ENCODE measurements around the gene PHLDB1.
"Not testable (repeated sequence)": the region's sequence is repeated elsewhere in the genome, so short reads cannot be mapped to it uniquely, and the experiment has no call there.

The PHLDB1 gene

DNA sequence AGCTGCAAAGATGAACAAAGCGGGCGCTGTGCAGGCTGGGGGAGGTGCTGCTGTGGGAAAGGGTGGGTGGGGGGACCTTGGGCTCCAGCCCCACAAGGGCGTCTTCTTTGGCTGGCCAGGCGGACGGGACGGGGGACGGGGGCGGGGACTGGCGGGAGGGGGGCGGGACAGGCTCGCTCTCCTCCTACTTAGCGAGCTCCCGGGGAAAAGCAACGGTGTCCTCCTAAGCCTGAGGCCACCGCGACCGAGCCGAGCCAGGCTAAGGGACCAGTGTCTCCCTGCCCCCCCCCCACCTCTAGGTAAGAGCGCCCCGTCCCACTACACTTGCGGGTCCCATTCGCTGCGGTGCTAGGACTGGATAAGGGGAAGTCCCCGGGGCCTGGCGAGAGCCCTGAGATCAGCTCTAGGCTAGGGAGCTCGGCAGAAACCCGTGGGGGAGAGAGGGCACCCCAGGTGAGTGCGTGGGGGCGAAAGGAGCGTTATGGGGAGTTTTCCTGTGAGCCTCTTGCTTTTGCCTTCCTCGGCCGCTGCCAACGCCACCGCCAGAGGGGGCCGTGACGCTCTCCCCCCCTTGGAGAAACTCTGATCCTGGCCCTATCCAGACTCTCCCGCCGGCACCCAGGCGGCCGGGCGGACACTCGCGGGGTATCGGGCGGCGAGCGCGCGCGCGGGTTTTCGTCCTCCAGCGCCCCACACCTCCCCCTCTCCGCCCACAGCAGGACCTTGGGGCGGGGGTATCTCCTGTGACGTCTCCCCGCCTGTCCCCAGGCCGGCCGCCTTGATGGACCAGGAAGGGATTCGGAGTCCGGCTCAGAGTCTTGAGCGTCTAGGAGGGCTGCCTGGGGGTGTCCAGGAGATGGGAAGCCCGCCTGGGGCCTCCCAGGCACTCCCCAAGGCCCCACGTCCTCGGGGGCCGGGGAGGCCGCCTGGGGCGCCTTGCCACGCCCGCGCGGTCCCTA is at the start of gene PHLDB1:
Gene PHLDB1 (plus strand): TSS at position 215 of the 959 bp plus-strand sequence. CDS start 6,222 bp downstream, outside the sequence.
- DNase-seq = peak; percentile 49

DNA sequence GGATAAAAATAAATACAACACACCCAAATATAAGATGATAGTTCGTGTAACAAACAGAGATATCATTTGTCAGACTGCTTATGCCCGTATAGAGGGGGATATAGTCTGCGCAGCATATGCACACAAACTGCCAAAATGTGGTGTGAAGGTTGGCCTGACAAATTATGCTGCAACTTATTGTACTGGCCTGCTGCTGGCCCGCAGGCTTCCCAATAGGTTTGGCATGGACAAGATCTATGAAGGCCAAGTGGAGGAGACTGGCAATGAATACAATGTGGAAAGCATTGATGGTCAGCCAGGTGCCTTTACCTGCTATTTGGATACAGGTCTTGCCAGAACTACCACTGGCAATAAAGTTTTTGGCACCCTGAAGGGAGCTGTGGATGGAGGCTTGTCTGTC is 46.6 kb upstream of the PHLDB1 start:
- no peak for DNase-seq

DNA sequence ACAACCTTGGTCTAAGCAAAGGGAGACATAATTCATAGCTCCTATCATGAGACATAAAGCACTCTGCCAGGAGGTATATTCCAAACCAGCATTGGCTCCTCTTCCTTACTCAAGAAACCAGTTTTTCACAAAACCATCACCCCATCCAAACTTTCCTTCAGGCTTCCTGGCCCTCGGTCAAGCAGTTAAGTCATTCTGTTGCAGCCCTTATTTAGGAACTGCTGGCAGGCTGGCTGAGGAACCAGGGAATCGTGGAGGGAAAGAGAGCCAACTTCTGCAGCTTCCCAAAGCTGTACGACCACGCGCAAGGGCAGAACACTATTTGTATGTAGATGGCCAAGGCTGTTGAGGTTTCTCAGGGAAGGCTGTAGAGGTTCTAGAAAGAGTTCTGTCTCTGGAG is 42.4 kb upstream of the PHLDB1 start:
- DNase-seq = no peak

DNA sequence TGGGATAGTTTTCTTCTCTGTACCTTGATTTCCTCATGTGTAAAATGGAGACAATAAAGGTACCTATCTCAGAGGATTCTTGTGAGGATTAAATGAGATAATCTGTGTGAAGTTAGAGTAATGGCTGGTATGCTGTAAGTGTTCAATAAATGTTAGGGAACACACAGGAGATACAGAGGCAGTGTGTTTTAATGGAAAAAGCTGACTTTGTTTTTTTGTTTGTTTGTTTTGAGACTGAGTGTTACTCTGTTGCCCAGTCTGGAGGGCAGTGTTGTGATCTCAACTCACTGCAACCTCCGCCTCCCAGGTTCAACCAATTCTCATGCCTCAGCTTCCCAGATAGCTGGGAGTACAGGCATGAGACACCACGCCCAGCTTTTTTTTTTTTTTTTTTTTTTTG is 37.7 kb upstream of the PHLDB1 start:
- DNase-seq = no peak

DNA sequence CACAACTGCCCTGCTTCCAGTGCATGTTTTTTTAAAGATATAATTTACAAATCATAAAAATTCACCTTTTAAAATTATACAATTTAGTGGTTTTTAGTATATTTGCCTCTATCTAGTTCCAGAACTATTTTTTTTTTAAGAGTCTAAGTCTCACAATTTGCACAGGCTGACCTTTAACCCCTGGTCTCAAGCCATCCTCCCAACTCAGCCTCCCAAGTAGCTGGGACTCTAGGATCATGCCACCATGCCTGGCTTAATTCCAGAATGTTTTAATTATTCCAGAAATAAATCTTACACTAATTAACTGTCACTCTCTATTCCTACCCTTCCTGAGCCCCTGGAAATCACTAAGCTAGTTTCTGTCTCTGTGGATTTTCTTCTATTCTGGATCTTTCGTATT is 36.6 kb upstream of the PHLDB1 start:
- no peak for DNase-seq

DNA sequence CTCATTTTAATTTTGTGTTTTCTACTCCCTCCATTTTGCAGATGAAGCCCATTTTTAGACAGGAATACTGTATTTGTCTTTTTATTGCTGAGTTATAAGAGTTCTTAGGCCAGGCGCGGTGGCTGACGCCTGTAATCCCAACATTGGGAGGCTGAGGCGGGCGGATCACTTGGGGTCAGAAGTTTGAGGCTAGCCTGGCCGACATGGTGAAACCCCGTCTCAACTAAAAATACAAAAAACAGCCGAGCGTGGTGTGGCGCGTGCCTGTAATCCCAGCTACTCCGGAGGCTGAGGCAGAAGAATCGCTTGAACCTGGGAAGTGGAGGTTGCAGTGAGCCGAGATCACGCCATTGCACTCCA is 35.7 kb upstream of the PHLDB1 start:
- peak; percentile 11 for DNase-seq

DNA sequence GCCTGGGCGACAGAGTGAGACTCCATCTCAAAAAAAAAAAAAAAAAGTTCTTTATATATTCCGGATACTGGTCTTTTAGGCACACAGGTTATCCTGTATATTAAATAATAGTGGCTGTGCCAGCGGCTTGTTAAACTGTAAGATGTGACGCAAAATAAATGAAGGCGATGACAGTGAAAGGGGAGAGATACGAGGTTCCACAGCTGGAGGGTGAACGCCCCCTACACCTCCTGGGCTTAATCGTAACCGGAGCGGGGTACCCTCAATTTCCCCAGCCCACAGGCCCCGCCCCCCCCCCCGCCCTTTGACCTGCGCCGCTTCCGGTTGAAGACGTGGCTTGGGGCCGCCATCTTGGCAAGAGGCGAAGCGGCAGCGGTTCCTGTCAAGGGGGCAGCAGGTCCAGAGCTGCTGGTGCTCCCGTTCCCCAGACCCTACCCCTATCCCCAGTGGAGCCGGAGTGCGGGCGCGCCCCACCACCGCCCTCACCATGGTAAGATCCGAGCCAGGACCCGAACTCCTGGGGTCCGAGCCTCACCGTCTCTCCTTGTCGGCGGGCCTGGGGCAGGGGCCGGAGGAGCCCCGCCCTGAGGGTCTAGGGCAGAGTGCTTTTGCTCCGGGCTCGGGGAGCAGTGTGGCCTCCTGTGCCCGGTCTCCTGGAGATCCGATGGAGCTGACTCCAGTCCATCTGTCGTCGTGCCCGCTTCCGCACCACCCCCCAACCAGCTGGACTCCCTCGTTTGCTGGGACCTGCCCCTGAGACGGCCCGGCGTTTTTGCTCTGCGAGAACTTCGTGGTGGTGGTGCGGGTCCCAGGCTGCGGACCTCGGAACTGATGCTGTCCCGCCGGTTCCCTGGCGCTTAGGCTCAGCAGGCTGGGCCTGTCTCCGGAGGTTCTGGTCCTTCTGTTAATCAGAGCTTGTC is 35.1 kb upstream of the PHLDB1 start, which contains the start of gene ARCN1:
Gene ARCN1 (plus strand): TSS at position 349 of the 920 bp plus-strand sequence. CDS start 139 bp downstream, at position 488.
- DNase-seq = peak; percentile 81

DNA sequence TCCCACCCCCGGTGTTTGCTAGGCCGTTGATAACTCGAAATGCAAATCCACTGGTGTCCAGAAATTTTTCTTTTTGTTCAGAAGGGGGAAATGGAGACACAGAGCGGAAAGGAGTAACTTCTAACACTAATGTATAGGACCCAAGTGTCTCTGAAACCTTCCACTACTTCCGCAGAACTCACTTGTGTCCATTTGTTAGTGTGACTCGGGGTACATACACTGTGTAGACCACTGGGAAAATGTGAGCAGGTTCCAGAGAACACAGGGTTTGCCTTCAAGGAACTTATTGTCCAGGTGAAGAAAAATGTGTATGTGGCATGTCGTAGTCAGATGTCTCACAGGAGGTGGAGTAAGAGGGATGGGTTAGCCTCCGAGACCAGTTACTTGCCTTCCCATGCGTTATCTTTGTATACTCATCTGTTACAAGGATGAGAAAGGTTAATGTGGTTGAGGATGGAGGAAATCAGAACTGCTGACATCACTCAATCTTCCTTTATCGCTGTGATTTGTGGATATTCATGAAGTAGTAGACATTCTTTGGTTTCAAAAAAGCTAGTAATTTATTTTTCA is 34.3 kb upstream of the PHLDB1 start:
- peak; percentile 10 for DNase-seq

DNA sequence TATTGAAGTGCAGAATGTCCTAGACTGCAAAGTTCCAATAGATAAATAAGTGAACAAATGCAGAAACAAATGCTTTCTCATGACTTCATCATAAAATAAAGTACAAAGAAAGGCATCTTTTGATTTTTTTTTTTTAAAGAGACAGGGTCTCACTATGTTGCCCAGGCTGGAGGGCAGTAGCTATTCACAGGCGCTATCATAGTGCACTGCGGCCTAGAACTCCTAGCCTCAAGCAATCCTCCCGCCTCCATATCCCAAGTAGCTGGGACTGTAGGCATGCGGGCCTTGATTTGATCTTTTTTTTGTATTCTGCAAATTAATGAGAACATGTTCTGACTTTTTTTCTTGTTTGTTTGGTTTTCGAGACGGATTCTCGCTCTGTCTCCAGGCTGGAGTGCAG is 32.8 kb upstream of the PHLDB1 start:
- DNase-seq = no peak

DNA sequence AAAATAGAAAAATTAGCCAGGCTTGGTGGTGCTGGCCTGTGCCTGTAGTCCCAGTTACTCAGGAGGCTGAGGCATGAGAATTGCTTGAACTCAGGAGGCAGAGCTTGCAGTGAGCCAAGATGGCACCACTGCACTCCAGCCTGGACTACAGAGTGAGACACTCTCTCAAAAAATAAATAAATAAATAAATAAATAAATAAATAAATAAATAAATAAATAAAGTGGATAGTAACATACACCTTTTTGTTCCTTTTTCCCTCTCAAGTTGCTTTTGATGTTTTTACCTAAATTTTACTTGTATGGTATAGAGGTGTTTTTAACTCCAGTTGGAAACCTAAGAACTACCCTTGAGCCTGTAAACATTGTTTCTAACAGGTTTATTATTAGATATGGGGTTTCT is 29.4 kb upstream of the PHLDB1 start:
- DNase-seq = not testable (repeated sequence)

DNA sequence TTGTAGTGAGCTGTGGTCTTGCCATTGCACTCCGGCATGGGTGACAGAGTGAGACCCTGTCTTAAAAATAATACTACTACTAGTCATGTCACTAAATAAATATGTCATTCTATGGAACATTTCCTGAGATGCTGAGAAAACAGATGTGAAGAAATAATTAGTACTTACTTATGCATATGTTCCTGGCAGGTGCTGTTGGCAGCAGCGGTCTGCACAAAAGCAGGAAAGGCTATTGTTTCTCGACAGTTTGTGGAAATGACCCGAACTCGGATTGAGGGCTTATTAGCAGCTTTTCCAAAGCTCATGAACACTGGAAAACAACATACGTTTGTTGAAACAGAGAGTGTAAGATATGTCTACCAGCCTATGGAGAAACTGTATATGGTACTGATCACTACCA is 26.4 kb upstream of the PHLDB1 start:
- no peak for DNase-seq

DNA sequence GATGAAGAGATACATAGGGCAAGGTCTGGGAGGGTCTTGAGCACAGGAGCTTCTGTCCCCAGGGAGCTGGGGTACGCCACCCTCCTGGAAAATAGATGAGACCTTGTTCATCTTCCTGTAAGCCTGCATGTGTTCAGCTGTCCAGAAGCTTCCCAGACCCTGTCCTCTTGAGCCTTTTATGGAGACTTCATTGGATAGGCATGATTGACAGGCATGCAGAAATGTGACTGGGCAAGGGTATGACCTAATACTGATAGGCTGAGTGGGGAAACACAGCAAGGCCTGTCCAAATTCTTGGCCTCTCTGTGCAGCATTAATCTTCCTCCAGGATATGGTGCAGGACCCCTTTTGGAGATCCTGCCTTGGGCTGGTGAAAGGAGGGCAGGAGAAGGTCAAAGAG is 19.5 kb upstream of the PHLDB1 start:
- DNase-seq = no peak

DNA sequence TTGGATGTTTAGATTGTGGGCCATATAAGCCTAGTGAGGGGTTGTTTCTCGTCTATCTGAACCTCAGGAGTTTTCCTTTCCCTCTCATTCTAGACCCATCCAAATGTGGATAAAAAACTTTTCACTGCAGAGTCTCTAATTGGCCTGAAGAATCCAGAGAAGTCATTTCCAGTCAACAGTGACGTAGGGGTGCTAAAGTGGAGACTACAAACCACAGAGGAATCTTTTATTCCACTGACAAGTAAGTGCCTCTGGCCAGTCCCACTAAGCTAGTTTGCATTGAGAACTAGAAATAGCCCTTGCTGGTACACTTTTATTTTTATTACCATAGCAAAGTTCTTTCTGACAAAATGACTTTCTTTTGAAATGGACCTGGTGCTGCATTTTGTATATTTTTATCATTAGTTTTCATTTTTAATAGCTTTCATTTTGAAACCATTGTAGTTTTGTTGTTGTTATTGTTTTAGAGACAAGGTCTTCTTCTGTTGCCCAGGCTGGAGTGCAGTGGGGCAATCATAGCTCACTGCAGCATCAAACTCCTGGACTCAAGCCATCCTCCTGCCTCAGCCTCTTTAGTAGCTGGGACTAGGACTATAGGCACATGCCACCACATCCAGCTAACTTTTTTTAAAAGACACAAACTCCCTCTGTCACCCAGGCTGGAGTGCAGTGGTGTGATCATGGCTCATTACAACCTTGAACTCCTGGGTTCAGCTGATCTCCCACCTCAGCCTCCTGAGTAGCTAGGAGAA is 14.6 kb upstream of the PHLDB1 start:
- no peak for DNase-seq

DNA sequence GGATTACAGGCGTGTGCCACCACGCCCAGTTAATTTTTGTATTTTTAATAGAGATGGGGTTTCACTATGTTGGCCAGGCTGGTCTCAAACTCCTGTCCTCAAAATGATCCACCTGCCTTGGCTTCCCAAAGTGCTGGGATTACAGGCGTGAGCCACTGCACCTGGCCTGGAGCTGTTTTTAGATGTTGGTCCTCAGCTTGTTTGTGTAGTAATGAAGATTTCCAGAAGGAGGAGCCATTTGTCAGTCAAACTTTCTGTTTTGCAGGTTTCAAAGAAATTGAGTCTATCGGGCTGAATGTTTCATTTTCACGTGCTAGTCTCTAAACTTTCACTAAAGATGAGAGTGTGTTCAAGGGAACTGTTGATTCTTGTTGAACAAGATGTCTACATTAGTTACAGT is 12.4 kb upstream of the PHLDB1 start:
- DNase-seq = peak; percentile 50

DNA sequence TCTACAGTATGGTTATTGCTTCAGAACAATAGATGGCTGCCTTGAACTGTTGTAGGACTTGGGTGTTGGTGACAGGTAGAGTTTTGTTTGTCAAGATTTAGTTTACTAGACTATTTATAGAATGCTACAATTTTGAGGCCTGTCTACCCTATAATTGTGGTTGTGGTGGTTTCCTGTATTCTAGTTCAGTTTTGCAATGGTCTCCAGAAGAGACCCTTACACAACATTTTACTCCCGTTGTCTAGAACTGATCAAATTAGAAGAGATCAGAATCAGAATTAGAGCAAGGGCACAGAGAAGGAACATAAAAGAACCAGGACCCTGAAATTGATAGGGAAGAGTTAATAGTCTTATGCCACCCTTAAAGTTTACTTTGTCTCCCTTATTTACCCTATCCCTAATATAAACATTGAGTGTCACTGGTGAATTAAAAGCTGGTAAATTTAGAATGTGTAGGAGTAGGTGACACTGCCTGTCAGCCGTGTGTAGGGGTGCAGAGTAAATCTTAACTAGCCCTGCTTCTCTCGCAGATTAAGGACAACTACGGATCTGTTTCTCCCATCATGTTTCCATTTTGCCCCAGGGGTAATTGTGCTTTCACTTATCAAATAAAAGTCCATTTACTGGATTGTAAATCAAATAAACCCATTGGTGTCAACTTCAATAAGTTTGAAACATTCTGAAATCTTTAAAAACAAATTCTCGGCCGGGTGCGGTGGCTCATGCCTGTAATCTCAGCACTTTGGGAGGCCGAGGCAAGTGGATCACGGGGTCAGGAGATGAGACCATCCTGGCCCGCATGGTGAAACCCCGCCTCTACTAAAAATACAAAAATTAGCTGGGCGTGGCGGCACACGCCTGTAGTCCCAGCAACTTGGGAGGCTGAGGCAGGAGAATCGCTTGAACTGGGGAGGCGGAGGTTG is 10.9 kb upstream of the PHLDB1 start:
- no peak for DNase-seq

DNA sequence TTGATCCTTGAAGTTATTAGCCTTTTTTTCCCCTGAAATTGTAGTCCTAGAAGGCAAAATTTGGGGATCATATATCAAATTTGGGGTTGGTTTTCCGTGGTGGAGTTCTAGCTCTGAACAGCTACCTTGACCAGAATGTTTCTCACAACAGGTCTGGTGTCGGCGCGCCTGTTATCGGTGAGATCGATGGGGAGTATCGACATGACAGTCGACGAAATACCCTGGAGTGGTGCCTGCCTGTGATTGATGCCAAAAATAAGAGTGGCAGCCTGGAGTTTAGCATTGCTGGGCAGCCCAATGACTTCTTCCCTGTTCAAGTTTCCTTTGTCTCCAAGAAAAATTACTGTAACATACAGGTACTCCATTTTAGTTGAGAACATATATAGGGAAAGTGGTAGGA is 9.9 kb upstream of the PHLDB1 start:
- no peak for DNase-seq

DNA sequence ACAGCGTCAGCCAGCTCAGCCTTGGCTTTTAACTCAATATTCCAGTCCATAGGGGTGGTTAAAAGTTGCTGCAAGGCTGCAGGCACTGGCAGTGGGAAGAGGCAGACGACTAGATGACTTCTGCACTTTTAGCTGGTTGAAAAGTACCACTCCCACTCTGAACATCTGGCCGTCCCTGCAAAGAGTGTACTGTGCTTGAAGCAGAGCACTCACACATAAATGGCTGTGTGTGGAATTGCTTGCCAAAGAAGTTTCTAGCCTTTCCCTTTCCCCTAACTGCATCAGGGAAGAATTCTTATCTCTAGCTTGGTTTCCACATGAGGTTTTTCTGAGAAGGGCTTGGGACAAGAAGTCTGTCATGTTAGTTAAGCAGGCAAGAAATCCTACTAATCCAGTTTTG is 5.1 kb upstream of the PHLDB1 start:
- no peak for DNase-seq

DNA sequence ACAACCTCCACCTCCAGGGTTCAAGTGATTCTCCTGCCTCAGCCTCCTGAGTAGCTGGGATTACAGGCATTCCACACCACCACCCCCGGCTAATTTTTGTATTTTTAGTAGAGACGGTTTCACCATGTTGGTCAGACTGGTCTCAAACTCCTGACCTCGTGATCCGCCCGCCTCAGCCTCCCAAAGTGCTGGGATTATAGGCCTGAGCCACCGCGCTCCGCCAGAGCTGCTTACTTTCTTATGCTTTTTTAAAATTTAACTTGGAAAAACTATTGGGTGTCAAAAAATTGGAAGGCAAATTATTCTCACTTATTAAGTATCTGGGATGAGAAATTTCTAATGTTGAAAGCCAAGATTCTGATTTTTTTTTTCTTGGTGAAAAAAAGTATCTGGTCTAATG is 3.7 kb upstream of the PHLDB1 start:
- DNase-seq = not testable (repeated sequence)

DNA sequence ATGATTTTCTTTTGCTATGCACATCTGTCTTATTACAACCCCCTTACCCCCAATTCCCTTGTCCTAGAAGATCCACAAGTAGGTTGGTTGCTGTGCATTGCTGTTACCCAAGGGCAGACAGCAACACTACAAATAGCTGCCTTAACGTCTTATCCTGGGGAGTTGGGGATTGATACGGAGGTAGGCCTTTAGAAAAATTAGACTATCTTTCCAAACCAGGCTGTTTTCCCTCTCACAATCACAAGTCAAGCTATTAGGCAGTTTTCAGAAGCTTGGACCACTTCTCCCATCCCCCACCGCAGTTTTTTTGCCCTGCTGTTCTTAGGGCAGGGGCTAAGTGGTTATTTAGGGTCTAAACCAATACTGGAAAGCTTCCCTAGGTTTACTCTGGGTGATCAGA is 2.8 kb upstream of the PHLDB1 start:
- no peak for DNase-seq

DNA sequence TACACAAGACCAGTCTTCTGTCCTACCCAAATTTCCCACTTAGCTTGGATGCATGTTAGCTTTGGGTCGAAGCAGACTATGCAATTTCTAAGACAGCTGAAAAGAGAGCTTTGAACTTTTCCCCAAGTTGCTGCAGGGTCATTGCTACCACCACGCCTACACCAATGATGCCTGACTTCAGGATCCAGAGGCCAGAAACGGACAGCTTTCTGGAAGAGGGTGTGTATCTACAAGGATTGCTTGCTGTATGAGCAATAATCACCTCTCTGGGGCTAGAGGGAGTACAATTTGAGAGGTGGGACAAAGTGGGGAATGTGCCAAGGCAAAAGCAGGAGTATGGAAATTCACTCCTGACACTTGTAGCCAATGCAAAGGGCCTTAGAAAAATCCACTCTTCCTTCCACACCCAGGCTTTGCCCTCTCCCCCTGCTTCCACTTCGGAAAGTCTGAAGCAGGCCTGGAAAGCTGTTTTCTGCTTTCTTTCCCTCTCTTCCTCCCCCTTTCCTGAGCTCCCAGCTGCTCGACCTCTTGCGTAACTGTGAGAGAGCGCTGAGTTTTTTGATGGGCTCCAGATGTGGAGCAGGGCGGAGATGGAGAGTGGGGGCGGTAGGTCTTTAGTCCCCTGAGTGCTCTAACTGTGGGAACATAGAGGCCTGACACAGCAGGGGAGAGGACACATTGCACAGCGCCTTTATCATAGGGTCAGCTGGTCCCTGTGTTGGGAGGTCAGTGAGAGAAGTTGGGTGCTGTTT is 2.1 kb upstream of the PHLDB1 start:
- DNase-seq = no peak

Data from inflammatory macrophage treated with lipopolysaccharide for 4 hours (primary cell).